GM12872 (cell line): ENCODE results near the gene KLK11.

Source experiments
- TF ChIP-seq, protein P1 (sequence below): IDR thresholded peaks from 3 replicates; pipeline ENCODE4 v1.5.1; 2011; ENCODE audit warnings: low read depth, mild to moderate bottlenecking, low read length, moderate library complexity; ENCODE audit not compliant: insufficient read depth

KLK11 gene

DNA sequence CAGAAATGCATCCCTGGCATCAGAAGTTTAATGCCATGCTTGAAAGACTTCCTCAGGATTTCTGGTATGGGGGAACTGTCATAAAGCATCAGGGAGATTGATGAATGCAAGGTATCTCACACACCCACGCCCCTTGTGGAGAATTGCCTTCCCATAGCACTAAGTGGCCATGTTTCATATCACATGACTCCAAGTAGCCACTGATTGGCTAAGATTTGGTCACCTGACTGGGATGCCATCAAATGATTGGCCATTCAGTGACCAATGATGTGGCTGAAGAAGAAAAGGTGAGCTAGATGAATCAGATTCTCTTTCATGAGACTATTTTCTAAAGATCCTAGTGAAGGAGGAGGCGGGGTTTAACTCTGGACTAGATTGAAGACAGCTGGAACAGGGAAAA is 32.3 kb downstream of the KLK11 start:
- TF ChIP-seq, protein P1, sequence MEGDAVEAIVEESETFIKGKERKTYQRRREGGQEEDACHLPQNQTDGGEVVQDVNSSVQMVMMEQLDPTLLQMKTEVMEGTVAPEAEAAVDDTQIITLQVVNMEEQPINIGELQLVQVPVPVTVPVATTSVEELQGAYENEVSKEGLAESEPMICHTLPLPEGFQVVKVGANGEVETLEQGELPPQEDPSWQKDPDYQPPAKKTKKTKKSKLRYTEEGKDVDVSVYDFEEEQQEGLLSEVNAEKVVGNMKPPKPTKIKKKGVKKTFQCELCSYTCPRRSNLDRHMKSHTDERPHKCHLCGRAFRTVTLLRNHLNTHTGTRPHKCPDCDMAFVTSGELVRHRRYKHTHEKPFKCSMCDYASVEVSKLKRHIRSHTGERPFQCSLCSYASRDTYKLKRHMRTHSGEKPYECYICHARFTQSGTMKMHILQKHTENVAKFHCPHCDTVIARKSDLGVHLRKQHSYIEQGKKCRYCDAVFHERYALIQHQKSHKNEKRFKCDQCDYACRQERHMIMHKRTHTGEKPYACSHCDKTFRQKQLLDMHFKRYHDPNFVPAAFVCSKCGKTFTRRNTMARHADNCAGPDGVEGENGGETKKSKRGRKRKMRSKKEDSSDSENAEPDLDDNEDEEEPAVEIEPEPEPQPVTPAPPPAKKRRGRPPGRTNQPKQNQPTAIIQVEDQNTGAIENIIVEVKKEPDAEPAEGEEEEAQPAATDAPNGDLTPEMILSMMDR = no peak

DNA sequence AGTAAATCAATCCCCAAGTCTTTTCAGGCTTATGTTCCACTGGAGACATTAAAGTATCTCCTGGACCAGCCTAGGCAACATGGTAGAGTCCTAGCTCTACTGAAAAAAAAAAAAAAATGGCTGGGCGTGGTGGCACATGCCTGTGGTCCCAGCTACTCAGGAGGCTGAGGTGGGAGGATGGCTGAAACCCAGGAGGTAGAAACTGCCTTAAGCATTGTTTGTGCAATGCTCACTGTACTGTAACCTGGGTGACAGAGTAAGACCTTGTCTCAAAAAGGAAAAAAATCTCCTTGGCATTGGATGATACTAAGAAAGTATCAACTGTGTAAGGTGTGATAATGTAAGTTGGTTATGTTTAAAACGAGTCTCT is 33.8 kb downstream of the KLK11 start:
- TF ChIP-seq, protein P1 = no peak

DNA sequence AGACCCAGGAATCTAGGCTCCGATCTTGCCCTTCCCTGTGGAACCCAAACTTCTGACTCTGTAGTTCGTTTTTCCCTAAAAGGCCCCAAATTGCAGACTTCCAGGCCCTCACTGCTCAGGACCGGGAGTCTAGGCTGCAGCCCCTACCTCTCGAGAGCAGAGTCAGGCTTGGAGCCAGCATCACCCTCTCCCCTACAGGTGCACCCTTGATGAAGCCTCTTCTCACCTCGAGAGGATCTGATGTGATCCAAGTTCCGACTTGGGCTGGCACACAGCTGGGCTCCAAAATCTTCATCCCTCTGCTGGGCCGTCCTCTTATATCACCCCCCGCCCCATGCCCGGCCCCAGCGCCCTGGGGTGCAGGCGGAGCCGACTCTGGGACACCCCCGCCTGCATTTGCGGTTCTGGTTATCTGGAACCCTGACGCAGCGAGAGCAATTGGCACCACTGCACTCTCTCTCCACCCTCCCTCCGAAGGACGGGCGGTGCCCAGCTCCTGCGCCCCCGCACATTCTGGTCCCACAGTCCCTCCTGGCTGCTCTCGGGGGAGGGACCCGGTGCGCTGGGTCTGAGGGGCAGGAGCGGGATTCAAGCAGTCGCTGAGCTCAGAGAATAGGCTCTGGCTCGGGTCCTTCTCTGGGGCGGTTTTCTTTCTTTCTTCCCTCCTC is 42.7 kb downstream of the KLK11 start, which contains the start of gene KLK7:
KLK7 (minus strand) TSS at position 293 of the 668 bp plus-strand sequence. CDS start 1,518 bp downstream, outside the sequence.
- TF ChIP-seq, protein P1 = no peak

DNA sequence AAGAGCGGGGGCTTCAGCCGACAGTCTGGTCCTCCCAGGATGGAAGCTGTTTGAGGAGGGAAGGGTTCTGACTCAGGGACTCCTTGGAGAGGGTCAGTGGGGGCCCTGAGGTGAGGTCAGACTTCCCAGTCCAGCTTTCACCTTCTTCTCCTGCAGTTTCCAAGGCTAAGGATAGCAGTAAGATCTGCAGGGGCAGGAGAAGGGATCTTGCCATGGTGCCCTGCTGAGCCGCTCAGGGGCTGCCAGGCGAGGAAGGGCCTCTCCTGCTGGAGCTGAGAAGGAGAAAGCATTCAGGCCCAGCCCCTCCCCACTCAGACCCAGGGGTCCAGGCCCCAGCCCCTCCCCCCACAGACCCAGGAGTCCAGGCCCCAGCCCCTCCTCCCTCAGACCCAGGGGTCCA is 44.2 kb downstream of the KLK11 start:
- TF ChIP-seq, protein P1 = no peak

DNA sequence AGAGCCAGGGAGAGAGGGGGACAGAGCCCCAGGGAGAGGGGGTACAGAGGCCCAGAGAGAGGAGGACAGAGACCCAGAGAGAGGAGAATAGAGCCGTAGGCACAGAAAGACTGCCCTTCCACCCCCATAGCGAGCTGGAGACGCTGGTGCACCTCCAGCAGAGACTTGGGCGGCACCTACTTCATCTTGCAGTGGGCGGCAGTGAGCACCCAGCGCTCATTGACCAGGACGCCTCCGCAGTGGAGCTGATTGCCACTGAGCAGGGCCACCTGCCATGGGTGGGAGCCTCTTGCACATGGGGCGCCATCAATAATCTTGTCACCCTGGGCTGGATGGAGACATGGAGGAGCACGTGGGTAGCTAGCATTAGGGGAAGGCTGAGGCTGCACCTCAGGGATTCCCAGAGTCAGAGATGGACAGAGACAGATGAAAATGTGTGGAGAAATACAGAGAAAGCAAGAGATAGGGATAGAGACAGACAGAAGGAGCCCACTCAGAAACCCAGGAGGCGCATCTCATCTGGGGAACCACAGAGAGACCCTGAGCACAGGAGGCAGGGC is 44.7 kb downstream of the KLK11 start:
- TF ChIP-seq, protein P1 = no peak

DNA sequence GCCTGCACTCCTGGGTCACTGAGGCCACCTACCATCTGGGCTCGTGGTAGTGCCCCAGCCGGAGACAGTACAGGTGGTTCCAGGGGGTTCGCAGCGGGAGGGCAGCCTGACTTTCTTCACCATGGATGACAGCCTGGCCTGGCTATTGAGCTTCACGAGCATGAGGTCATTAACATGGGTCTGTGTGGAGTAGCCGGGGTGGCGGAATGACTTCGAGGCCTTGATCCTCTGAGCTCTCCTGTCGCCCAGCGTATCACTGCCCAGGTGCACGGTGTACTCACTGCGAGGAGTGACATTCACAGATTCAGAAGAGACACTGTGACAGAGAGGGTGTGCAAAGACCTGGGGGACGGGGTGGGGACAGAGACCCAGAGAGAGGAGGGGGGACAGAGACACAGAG is 46.2 kb downstream of the KLK11 start:
- TF ChIP-seq, protein P1 = no peak

DNA sequence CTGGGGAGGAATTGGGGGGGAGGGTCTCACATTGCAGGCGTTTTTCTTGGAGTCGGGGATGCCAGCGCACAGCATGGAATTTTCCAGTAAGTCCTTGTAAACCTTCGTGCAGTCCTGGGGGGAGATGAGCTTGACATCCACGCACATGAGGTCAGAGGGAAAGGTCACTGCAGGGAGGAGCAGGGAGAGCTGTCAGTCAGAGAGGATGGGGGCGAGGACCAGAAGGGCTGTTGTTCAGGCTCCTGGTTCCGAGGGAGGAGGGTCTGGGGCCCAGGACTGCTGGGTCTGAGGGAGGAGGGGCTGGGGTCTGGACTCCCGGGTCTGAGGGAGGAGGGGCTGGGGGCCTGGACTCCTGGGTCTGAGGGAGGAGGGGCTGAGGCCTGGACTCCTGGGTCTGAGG is 46.7 kb downstream of the KLK11 start:
- TF ChIP-seq, protein P1 = no peak
